PC-9 (cell line): ENCODE measurements around the gene APOB. TPM values are rescaled to one million over a fixed set of nuclear protein-coding genes. Genes with fewer than 3 reads are reported as not detected.

ENCODE experiments used
- BruUV-seq: library from RNA; stranded (reverse); fragments of 400-500 nt; replicated peaks from 2 replicates; lab custom pipeline; 2021; lab: Mats Ljungman, UMichigan
- CTCF ChIA-PET: fragments of 300-600 bp; sonication (Branson Sonifier 250); formaldehyde crosslinking; loops from one replicate; lab custom pipeline; 2022; ENCODE audit warnings: antibody characterized with exemption; lab: Charles Lee
- POLR2A ChIA-PET: fragments of 300-600 bp; sonication (Branson Sonifier 250); formaldehyde crosslinking; loops from one replicate; lab custom pipeline; 2022; ENCODE audit warnings: antibody characterized with exemption; ENCODE audit not compliant: unreplicated experiment; lab: Charles Lee
- DNase-seq, 2 experiments: peaks; one replicate each; pipeline versions ENCODE4 v3.0.0 to v3.0.0-alpha.2; 2015 to 2022; ENCODE audit warnings: mixed read lengths in 1 of 2
- H2AFZ ChIP-seq: fragments of 200-600 bp; sonication (generic); 2 replicates; pipeline ENCODE4 v1.8.1; 2017; ENCODE audit warnings: antibody characterized with exemption
- H3F3A ChIP-seq: fragments of 200-600 bp; sonication (generic); 2 replicates; pipeline ENCODE4 v1.8.1; 2017; ENCODE audit warnings: antibody characterized with exemption, mild to moderate bottlenecking, low read depth; ENCODE audit not compliant: insufficient read depth
- H3K27ac ChIP-seq: fragments of 200-600 bp; sonication (generic); 2 replicates; pipeline ENCODE4 v1.6.1; 2016; ENCODE audit warnings: mixed run types
- H3K27me3 ChIP-seq: fragments of 200-600 bp; sonication (generic); 2 replicates; pipeline ENCODE4 v1.6.1; 2016; ENCODE audit warnings: low read depth, mixed run types; ENCODE audit not compliant: insufficient read depth
- H3K36me3 ChIP-seq: fragments of 200-600 bp; sonication (generic); 2 replicates; pipeline ENCODE4 v1.6.1; 2016; ENCODE audit warnings: low read depth, mixed run types
- H3K4me1 ChIP-seq: fragments of 200-600 bp; sonication (generic); replicated peaks from 2 replicates; pipeline ENCODE4 v1.6.1; 2016; ENCODE audit warnings: mixed run types; ENCODE audit not compliant: insufficient read depth
- H3K4me2 ChIP-seq: fragments of 200-600 bp; sonication (generic); 2 replicates; pipeline ENCODE4 v1.6.1; 2017; ENCODE audit warnings: mixed run types
- H3K4me3 ChIP-seq: fragments of 200-600 bp; sonication (generic); 2 replicates; pipeline ENCODE4 v1.6.1; 2016; ENCODE audit warnings: mixed run types
- H3K79me2 ChIP-seq: fragments of 200-600 bp; sonication (generic); 2 replicates; pipeline ENCODE4 v1.6.1; 2017; ENCODE audit warnings: low read depth, mixed run types
- H3K9me2 ChIP-seq: fragments of 200-600 bp; sonication (generic); 2 replicates; pipeline ENCODE4 v1.8.1; 2017; ENCODE audit warnings: mild to moderate bottlenecking; ENCODE audit not compliant: insufficient read depth
- H3K9me3 ChIP-seq: fragments of 200-600 bp; sonication (generic); 2 replicates; pipeline ENCODE4 v1.8.1; 2016; ENCODE audit warnings: low read depth; ENCODE audit not compliant: insufficient read depth
- H4K20me1 ChIP-seq: fragments of 200-600 bp; sonication (generic); 2 replicates; pipeline ENCODE4 v1.8.1; 2017; ENCODE audit not compliant: insufficient read depth
- CTCF ChIP-seq: fragments of 200-600 bp; sonication (generic); conservative IDR thresholded peaks from 2 replicates; pipeline ENCODE4 v1.6.1; 2017; ENCODE audit warnings: mixed run types, antibody characterized with exemption, mild to moderate bottlenecking, moderate library complexity
- EZH2 ChIP-seq: fragments of 200-600 bp; sonication (generic); IDR thresholded peaks from 2 replicates; pipeline ENCODE4 v1.8.0; 2017; ENCODE audit warnings: antibody characterized with exemption, low read depth
- intact Hi-C: fragments of 100-400 bp; cut with micrococcal nuclease; formaldehyde crosslinking; loops from one replicate; pipeline ENCODE4 v1.10.0; 2022; ENCODE audit not compliant: unreplicated experiment
- total RNA-seq: library from RNA; stranded (reverse); gene quantifications from 2 replicates; pipeline ENCODE4 v1.2.3, GENCODE V29; 2021

The APOB gene
- total RNA-seq, 1 experiment from 2014 or later: not detected

GRCh38 chr2:21025690-21026478, 18.0 kb downstream of the APOB start:
- no peak for TF ChIP-seq CTCF
- TF ChIP-seq EZH2: no peak
- POLR2A ChIA-PET: no interaction called here
- H3K4me2 ChIP-seq: no peak overlapping the region
- no peaks in the 10 kb centered on the region for H3K4me1 ChIP-seq
- no peak overlapping the region for H3K4me3 ChIP-seq
- peaks cover 36% of the 10 kb centered on the region; the same call in 1 of the 2 replicates for H3K27me3 ChIP-seq
- H3K9me3 ChIP-seq: no peaks in the 10 kb centered on the region
- no peaks in the 10 kb centered on the region for H3K36me3 ChIP-seq
- BruUV-seq: no TSS peak
- no peak overlapping the region for H3K27ac ChIP-seq
- CTCF ChIA-PET: interaction anchor here (0.6 kb wide), 1 partner anchor 244 kb away, joined by 3 read pairs; no protein-coding TSS in a partner anchor
- intact Hi-C loops: loop anchor here (2.0 kb wide), 1 partner anchor 365 kb away; no protein-coding TSS in a partner anchor
- DNase-seq: no peak
- H3F3A ChIP-seq: no peaks in the 10 kb centered on the region
- no peaks in the 10 kb centered on the region for H3K79me2 ChIP-seq
- H4K20me1 ChIP-seq: no peaks in the 10 kb centered on the region
- no peak overlapping the region for H2AFZ ChIP-seq
- H3K9me2 ChIP-seq: no peaks in the 10 kb centered on the region

GRCh38 chr2:21024722-21025389, 19.0 kb downstream of the APOB start:
- no peaks in the 10 kb centered on the region for H3K9me3 ChIP-seq
- ChIA-PET POLR2A (no interaction called here), CTCF (no interaction called here)
- H3K36me3 ChIP-seq: no peaks in the 10 kb centered on the region
- no peaks in the 10 kb centered on the region for H4K20me1 ChIP-seq
- no peak overlapping the region for H2AFZ ChIP-seq
- no peak overlapping the region for H3K4me2 ChIP-seq
- no peak overlapping the region for H3K27ac ChIP-seq
- BruUV-seq: no TSS peak
- H3K4me1 ChIP-seq: no peaks in the 10 kb centered on the region
- TF ChIP-seq CTCF (no peak), EZH2 (no peak)
- H3K79me2 ChIP-seq: no peaks in the 10 kb centered on the region
- peaks cover 40% of the 10 kb centered on the region; the same call in 1 of the 2 replicates for H3K27me3 ChIP-seq
- intact Hi-C loops: no loop called here
- DNase-seq: no peak
- H3F3A ChIP-seq: no peaks in the 10 kb centered on the region
- H3K4me3 ChIP-seq: no peak overlapping the region
- no peaks in the 10 kb centered on the region for H3K9me2 ChIP-seq

- ChIA-PET POLR2A (no interaction called here), CTCF (no interaction called here)
- H3K27me3 ChIP-seq: peaks cover 40% of the 10 kb centered on the region; the same call in 1 of the 2 replicates
- H3K9me2 ChIP-seq: no peaks in the 10 kb centered on the region
- no TSS peak for BruUV-seq
- H3K4me1 ChIP-seq: no peaks in the 10 kb centered on the region
- DNase-seq: no peak
- H2AFZ ChIP-seq: no peak overlapping the region
- TF ChIP-seq EZH2 (no peak), CTCF (no peak)
- H3K36me3 ChIP-seq: no peaks in the 10 kb centered on the region
- H3K27ac ChIP-seq: no peak overlapping the region
- H4K20me1 ChIP-seq: no peaks in the 10 kb centered on the region
- intact Hi-C loops: no loop called here
- H3F3A ChIP-seq: no peaks in the 10 kb centered on the region
- H3K4me3 ChIP-seq: no peak overlapping the region
- no peak overlapping the region for H3K4me2 ChIP-seq
- H3K9me3 ChIP-seq: no peaks in the 10 kb centered on the region
- H3K79me2 ChIP-seq: no peaks in the 10 kb centered on the region
These were observed 19.7 kb downstream of the APOB start for GRCh38 chr2:21024198-21024597.
